SK-N-SH (cell line): Measurements from ENCODE around the gene IFNLR1. TPM values are rescaled to one million over a fixed set of nuclear protein-coding genes. Genes with fewer than 3 reads are reported as not detected.
A peak's percentile ranks its signal among the peaks of the same experiment; 100 is the strongest.

Experiments used
- CTCF ChIA-PET: fragments of 300-600, 350-600 bp; formaldehyde crosslinking; extraction: SDS; loops from one replicate; lab custom pipeline; 2021; lab: Yijun Ruan, JAX
- POLR2A ChIA-PET: fragments of 350-600 bp; sonication (Branson Sonifier 250); formaldehyde crosslinking; extraction: SDS; loops from one replicate; lab custom pipeline; 2020; ENCODE audit warnings: antibody characterized with exemption, inconsistent platforms; lab: Yijun Ruan, JAX
- DNase-seq: peaks from one replicate; pipeline ENCODE4 v3.0.0; 2012
- H2AFZ ChIP-seq: fragments of 200-600 bp; sonication (generic); 2 replicates; pipeline ENCODE4 v1.8.1; 2016; ENCODE audit warnings: antibody characterized with exemption, mild to moderate bottlenecking, low read depth
- H3F3A ChIP-seq: fragments of 200-600 bp; sonication (generic); replicated peaks from 2 replicates; pipeline ENCODE3; 2016; ENCODE audit warnings: antibody characterized with exemption, mild to moderate bottlenecking; ENCODE audit not compliant: insufficient read depth
- H3K27ac ChIP-seq, 2 experiments: fragments of 200-500 bp in 1 of 2; fragments of 200-600 bp in 1 of 2; sonication (Bioruptor generic) in 1 of 2; sonication (generic), shearing (Covaris generic) in 1 of 2; 2 replicates each; pipeline versions ENCODE4 v1.5.1 to v1.6.1; 2014 to 2016; ENCODE audit warnings: low read depth in 2 of 2, inconsistent platforms in 1 of 2, low read length in 1 of 2, mild to moderate bottlenecking in 1 of 2, mixed read lengths in 1 of 2
- H3K27me3 ChIP-seq: fragments of 200-600 bp; sonication (generic), shearing (Covaris generic); 2 replicates; pipeline ENCODE4 v1.6.1; 2016; ENCODE audit warnings: mixed run types; ENCODE audit not compliant: insufficient read depth
- H3K36me3 ChIP-seq, 2 experiments: fragments of 200-500 bp in 1 of 2; fragments of 200-600 bp in 1 of 2; sonication (Bioruptor generic) in 1 of 2; sonication (generic) in 1 of 2; replicated peaks in 1 of 2; 2 replicates each; pipeline versions ENCODE3 to v1.5.1; 2014 to 2016; ENCODE audit warnings: low read length in 1 of 2, mild to moderate bottlenecking in 1 of 2; ENCODE audit not compliant: insufficient read depth in 2 of 2, control insufficient read depth in 1 of 2
- H3K4me1 ChIP-seq, 2 experiments: fragments of 200-500 bp in 1 of 2; fragments of 200-600 bp in 1 of 2; sonication (Bioruptor generic) in 1 of 2; sonication (generic), shearing (Covaris generic) in 1 of 2; 2 replicates each; pipeline versions ENCODE4 v1.5.1 to v1.6.1; 2014 to 2016; ENCODE audit warnings: low read depth in 1 of 2, low read length in 1 of 2, mixed run types in 1 of 2; ENCODE audit not compliant: insufficient read depth in 2 of 2, control insufficient read depth in 1 of 2
- H3K4me2 ChIP-seq: fragments of 200-600 bp; sonication (generic), shearing (Covaris generic); 2 replicates; pipeline ENCODE4 v1.6.1; 2017; ENCODE audit warnings: mixed run types
- H3K4me3 ChIP-seq, 2 experiments: fragments of 200-500 bp in 1 of 2; fragments of 200-600 bp in 1 of 2; sonication (Bioruptor generic) in 1 of 2; sonication (generic), shearing (Covaris generic) in 1 of 2; 2 replicates each; pipeline versions ENCODE4 v1.5.1 to v1.8.1; 2014 to 2016; ENCODE audit warnings: low read depth in 2 of 2, inconsistent platforms in 1 of 2, low read length in 1 of 2, mild to moderate bottlenecking in 1 of 2, mixed read lengths in 1 of 2, moderate library complexity in 1 of 2
- H3K79me2 ChIP-seq: fragments of 200-600 bp; sonication (generic); 2 replicates; pipeline ENCODE4 v1.8.1; 2017; ENCODE audit warnings: mild to moderate bottlenecking; ENCODE audit not compliant: insufficient read depth
- H3K9ac ChIP-seq: fragments of 200-600 bp; sonication (generic); 2 replicates; pipeline ENCODE4 v1.6.1; 2017; ENCODE audit warnings: mixed run types
- H3K9me2 ChIP-seq: fragments of 200-600 bp; sonication (generic); 2 replicates; pipeline ENCODE4 v1.6.1; 2017; ENCODE audit warnings: mixed run types
- H3K9me3 ChIP-seq: fragments of 200-600 bp; sonication (generic); 2 replicates; pipeline ENCODE4 v1.6.1; 2017; ENCODE audit warnings: mixed run types, mild to moderate bottlenecking, moderate library complexity
- H4K20me1 ChIP-seq: fragments of 200-600 bp; sonication (generic); 2 replicates; pipeline ENCODE4 v1.6.1; 2017; ENCODE audit warnings: mild to moderate bottlenecking, mixed run types; ENCODE audit not compliant: insufficient read depth
- FOXJ3 ChIP-seq: sonication (generic); formaldehyde crosslinking; IDR thresholded peaks from 2 replicates; pipeline ENCODE4 v1.5.1; 2020; ENCODE audit warnings: mild to moderate bottlenecking, missing genetic modification reagents
- MEF2A ChIP-seq: IDR thresholded peaks from 2 replicates; pipeline ENCODE4 v1.4.0; 2012; ENCODE audit warnings: low read depth, borderline replicate concordance
- RAD21 ChIP-seq: IDR thresholded peaks from 2 replicates; pipeline ENCODE4 v1.6.1; 2012; ENCODE audit warnings: mild to moderate bottlenecking, low read length
- RFX5 ChIP-seq: IDR thresholded peaks from 2 replicates; pipeline ENCODE4 v1.6.1; 2012; ENCODE audit warnings: mild to moderate bottlenecking, improper control_type of control experiment, low read length
- SMC3 ChIP-seq: IDR thresholded peaks from 2 replicates; pipeline ENCODE4 v1.6.1; 2012; ENCODE audit warnings: low read depth, low read length, improper control_type of control experiment
- WGBS: methylation state at CpG from one replicate; pipeline ENCODE4 v1.1.6; 2017; ENCODE audit warnings: low lambda C conversion rate; 5-methylcytosine and 5-hydroxymethylcytosine counted together
- polyA plus RNA-seq, 3 experiments: library from polyadenylated mRNA; depleted of rRNA; stranded (reverse); fragments of >200 nt; gene quantifications; 2 replicates each; pipeline ENCODE4 v1.2.3, GENCODE V29; 2012
- TF ChIP-seq, protein P1 (sequence below): fragments of 150-350 bp; IDR thresholded peaks from 2 replicates; pipeline ENCODE4 v1.6.1; 2016; ENCODE audit warnings: mild to moderate bottlenecking, low read depth, low read length
- TF ChIP-seq, protein P2 (sequence below): fragments of 200-600 bp; sonication (generic); IDR thresholded peaks from 2 replicates; pipeline ENCODE4 v1.6.1; 2017; ENCODE audit warnings: antibody characterized with exemption, mild to moderate bottlenecking, moderate library complexity

IFNLR1 gene
- polyA plus RNA-seq, 1 of the 3 experiments (the other 2 are of a cell fraction): 0.30 TPM

DNA sequence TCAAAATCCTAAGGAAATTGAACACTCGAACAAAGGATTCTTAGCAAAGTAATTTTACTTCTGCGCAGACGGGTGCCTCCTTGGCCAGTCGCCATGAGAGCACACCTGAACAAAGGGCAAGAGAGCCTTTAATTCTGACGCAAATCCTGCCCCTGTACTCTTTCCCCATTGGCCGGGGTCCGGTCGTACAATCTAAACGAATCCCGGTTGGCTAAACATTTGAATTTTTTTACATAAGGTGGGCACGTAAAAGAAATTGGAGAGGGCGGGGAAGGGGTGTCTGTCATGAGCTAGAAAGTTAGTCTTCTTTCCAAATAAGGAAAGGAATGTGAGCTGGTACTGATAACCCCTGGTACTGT, 35.9 kb downstream of the IFNLR1 start:
- Histone ChIP-seq H3K27ac (no peak overlapping the region), H3K9me2 (no peaks in the 10 kb centered on the region), H3K4me2 (no peak overlapping the region), H3K36me3 (no peaks in the 10 kb centered on the region), H3K9ac (no peak overlapping the region), H4K20me1 (no peaks in the 10 kb centered on the region), H3K4me3 (no peak overlapping the region), H2AFZ (no peak overlapping the region), H3K27me3 (no peaks in the 10 kb centered on the region; the same call in 1 of the 2 replicates), H3F3A (no peaks in the 10 kb centered on the region), H3K79me2 (no peaks in the 10 kb centered on the region), H3K9me3 (no peaks in the 10 kb centered on the region), H3K4me1 (peaks cover 0 to 4% of the 10 kb centered on the region in 2 experiments; a peak in 1 of 4 replicates)
- POLR2A ChIA-PET: no interaction called here
- 83% methylated on average over 12 of the region's 12 CpGs for WGBS
- TF ChIP-seq MEF2A: no peak
- TF ChIP-seq FOXJ3 (CRISPR knock-in tag): no peak
- CTCF ChIA-PET: interaction anchor here (0.6 to 9.5 kb wide), 18 partner anchors 8 to 197 kb away, joined by 3 to 72 read pairs (median 6); no protein-coding TSS in a partner anchor
- DNase-seq: no peak

DNA sequence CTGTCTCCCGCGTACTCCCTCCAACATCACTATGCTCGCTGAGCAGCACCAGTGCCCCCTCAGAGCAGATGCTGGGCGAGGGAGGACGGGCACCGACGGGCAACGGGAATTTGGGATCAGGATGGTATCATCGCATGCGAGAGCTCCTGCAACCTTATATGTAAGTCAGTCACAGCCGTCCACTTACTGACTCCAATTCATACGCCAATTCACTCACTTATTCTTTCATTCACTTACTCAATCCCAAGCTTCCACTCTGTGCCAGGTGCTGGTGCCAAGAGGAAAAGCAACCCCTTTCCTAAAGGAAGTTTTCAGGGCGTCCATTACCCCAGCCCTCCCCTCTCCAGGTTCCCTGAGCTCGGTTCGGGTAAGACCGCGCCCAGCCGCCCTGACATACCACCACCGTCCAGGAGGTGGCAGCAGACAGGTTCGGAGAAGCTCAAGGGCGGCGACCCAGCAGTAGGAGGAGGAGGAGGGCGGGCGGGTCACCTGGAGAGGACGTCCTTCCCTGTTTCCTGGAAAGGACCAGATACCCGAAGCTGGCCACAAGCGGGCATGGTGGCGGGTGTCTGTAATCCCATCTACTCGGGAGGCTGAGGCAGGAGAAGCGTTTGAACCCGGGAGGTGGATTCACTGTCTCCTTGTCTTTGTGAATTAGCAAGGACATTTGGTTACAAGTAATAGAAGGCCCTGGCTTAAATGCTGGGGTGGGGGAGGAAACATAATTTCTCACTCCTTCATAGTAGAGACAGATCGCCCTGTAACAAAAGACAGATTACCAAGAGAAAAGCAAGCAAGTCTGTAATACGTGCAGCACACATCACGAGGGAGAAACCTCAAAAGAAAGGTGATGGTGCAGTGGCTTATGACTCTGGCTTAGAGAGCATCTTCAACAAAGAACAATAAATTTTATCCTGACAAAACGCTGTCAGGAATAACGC, 36.6 kb downstream of the IFNLR1 start:
- Histone ChIP-seq H3F3A (no peaks in the 10 kb centered on the region), H3K4me1 (peaks cover 0 to 4% of the 10 kb centered on the region in 2 experiments; a peak in 1 of 4 replicates), H3K9me3 (no peaks in the 10 kb centered on the region), H3K4me2 (peak overlapping the region; percentile 51), H3K27ac (no peak overlapping the region), H3K4me3 (peak overlapping the region; percentile 25 to 42; a peak in 3 of 4 replicates), H3K36me3 (no peaks in the 10 kb centered on the region), H3K9ac (peak overlapping the region; percentile 5; the same call in 1 of the 2 replicates), H3K79me2 (no peaks in the 10 kb centered on the region), H3K9me2 (no peaks in the 10 kb centered on the region), H3K27me3 (no peaks in the 10 kb centered on the region; the same call in 1 of the 2 replicates), H4K20me1 (no peaks in the 10 kb centered on the region), H2AFZ (peak overlapping the region; percentile 80; the same call in 1 of the 2 replicates)
- ChIA-PET CTCF (interaction anchor here (0.5 to 9.5 kb wide), 62 partner anchors 9 to 748 kb away, joined by 3 to 72 read pairs (median 4); partner anchors contain the start of genes IFNLR1, MYOM3 and NIPAL3), POLR2A (no interaction called here)
- DNase-seq: peak; percentile 86
- TF ChIP-seq, protein P1, sequence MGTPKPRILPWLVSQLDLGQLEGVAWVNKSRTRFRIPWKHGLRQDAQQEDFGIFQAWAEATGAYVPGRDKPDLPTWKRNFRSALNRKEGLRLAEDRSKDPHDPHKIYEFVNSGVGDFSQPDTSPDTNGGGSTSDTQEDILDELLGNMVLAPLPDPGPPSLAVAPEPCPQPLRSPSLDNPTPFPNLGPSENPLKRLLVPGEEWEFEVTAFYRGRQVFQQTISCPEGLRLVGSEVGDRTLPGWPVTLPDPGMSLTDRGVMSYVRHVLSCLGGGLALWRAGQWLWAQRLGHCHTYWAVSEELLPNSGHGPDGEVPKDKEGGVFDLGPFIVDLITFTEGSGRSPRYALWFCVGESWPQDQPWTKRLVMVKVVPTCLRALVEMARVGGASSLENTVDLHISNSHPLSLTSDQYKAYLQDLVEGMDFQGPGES: no peak
- TF ChIP-seq RAD21 (peak; percentile 62), RFX5 (no peak), SMC3 (peak; percentile 52; the same call in 1 of the 2 replicates)
- TF ChIP-seq, protein P2, sequence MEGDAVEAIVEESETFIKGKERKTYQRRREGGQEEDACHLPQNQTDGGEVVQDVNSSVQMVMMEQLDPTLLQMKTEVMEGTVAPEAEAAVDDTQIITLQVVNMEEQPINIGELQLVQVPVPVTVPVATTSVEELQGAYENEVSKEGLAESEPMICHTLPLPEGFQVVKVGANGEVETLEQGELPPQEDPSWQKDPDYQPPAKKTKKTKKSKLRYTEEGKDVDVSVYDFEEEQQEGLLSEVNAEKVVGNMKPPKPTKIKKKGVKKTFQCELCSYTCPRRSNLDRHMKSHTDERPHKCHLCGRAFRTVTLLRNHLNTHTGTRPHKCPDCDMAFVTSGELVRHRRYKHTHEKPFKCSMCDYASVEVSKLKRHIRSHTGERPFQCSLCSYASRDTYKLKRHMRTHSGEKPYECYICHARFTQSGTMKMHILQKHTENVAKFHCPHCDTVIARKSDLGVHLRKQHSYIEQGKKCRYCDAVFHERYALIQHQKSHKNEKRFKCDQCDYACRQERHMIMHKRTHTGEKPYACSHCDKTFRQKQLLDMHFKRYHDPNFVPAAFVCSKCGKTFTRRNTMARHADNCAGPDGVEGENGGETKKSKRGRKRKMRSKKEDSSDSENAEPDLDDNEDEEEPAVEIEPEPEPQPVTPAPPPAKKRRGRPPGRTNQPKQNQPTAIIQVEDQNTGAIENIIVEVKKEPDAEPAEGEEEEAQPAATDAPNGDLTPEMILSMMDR: peak; percentile 78
- 28% methylated on average over 35 of the region's 36 CpGs for whole genome bisulfite sequencing
